ENCODE results near the gene BATF. TPM values are rescaled to one million over a fixed set of nuclear protein-coding genes. Genes with fewer than 3 reads are reported as not detected.

BATF gene
- polyA plus RNA-seq, 1 of the 3 experiments (the other 2 are of a cell fraction) = not detected

- no peak for TF ChIP-seq MAX (IDR thresholded peaks at IDR 0.05; ENCODE audit: low read depth)
- TF ChIP-seq EZH2phosphoT487 (IDR thresholded peaks at IDR 0.05; ENCODE audit: borderline replicate concordance, low read depth) = no peak
- TF ChIP-seq GATA2 (CRISPR knock-in tag; IDR thresholded peaks at IDR 0.05) = no peak
Observed at GRCh38 chr14:75531256-75531655, 9.0 kb downstream of the BATF start (continued).

- H3K27ac ChIP-seq (ENCODE audit: low read depth in 2 of 2, low read length in 1 of 2) = no peak overlapping the region
- no peak overlapping the region for H2AFZ ChIP-seq (ENCODE audit: low read depth)
- H3K27me3 ChIP-seq (ENCODE audit: insufficient read depth) = no peaks in the 10 kb centered on the region
- ChIA-PET CTCF (interaction anchor here (0.6 to 1.8 kb wide), 3 partner anchors 11 to 1472 kb away, joined by 4 to 5 read pairs (median 4); no protein-coding TSS in a partner anchor), POLR2A (no interaction called here)
- no peaks in the 10 kb centered on the region for H4K20me1 ChIP-seq (ENCODE audit: insufficient read depth)
- H3F3A ChIP-seq (replicated peaks; ENCODE audit: insufficient read depth) = peaks cover 6% of the 10 kb centered on the region
- H3K79me2 ChIP-seq (ENCODE audit: insufficient read depth) = no peaks in the 10 kb centered on the region
- H3K36me3 ChIP-seq (replicated peaks in 1 of 2; ENCODE audit: control insufficient read depth in 1 of 2, insufficient read depth in 2 of 2, low read length in 1 of 2) = no peaks in the 10 kb centered on the region
- TF ChIP-seq JUND (IDR thresholded peaks at IDR 0.05) = no peak
- 43% methylated on average over 5 of the region's 5 CpGs for WGBS (ENCODE audit: low lambda C conversion rate)
- H3K9me2 ChIP-seq = no peaks in the 10 kb centered on the region
- DNase-seq = no peak
- no peak overlapping the region for H3K9ac ChIP-seq
- H3K4me1 ChIP-seq (ENCODE audit: control insufficient read depth in 1 of 2, insufficient read depth in 2 of 2, low read depth in 1 of 2, low read length in 1 of 2) = peaks cover 0 to 9% of the 10 kb centered on the region in 2 experiments; a peak in 1 of 4 replicates
- H3K4me3 ChIP-seq (ENCODE audit: low read depth in 2 of 2, low read length in 1 of 2) = no peak overlapping the region
- H3K4me2 ChIP-seq = no peak overlapping the region
- no peaks in the 10 kb centered on the region for H3K9me3 ChIP-seq
Observed at GRCh38 chr14:75531660-75532317, 9.5 kb downstream of the BATF start.

GRCh38 chr14:75533791-75534555, 11.7 kb downstream of the BATF start:
- no peak for DNase-seq
- Histone ChIP-seq H3K27ac (ENCODE audit: low read depth in 2 of 2, low read length in 1 of 2) (no peak overlapping the region), H2AFZ (ENCODE audit: low read depth) (no peak overlapping the region), H3K4me2 (no peak overlapping the region), H3K9ac (no peak overlapping the region), H3K9me2 (no peaks in the 10 kb centered on the region), H3K4me1 (ENCODE audit: control insufficient read depth in 1 of 2, insufficient read depth in 2 of 2, low read depth in 1 of 2, low read length in 1 of 2) (peaks cover 0 to 9% of the 10 kb centered on the region in 2 experiments; a peak in 1 of 4 replicates), H4K20me1 (ENCODE audit: insufficient read depth) (no peaks in the 10 kb centered on the region), H3K4me3 (ENCODE audit: low read depth in 2 of 2, low read length in 1 of 2) (no peak overlapping the region), H3K27me3 (ENCODE audit: insufficient read depth) (no peaks in the 10 kb centered on the region), H3K9me3 (no peaks in the 10 kb centered on the region), H3K36me3 (replicated peaks in 1 of 2; ENCODE audit: control insufficient read depth in 1 of 2, insufficient read depth in 2 of 2, low read length in 1 of 2) (no peaks in the 10 kb centered on the region), H3K79me2 (ENCODE audit: insufficient read depth) (no peaks in the 10 kb centered on the region), H3F3A (replicated peaks; ENCODE audit: insufficient read depth) (peaks cover 6% of the 10 kb centered on the region)
- 73% methylated on average over 5 of the region's 5 CpGs for whole genome bisulfite sequencing (ENCODE audit: low lambda C conversion rate)
- POLR2A ChIA-PET = no interaction called here
- CTCF ChIA-PET = no interaction called here
- TF ChIP-seq IRF3 (IDR thresholded peaks at IDR 0.05; ENCODE audit: low read depth, low read length) = no peak
- TF ChIP-seq JUND (IDR thresholded peaks at IDR 0.05) = no peak
- TF ChIP-seq MEF2A (IDR thresholded peaks at IDR 0.05; ENCODE audit: borderline replicate concordance, low read depth) = no peak
- TF ChIP-seq FOSL2 (IDR thresholded peaks at IDR 0.05; ENCODE audit: borderline replicate concordance, low read depth) = no peak
- TF ChIP-seq RXRA (IDR thresholded peaks at IDR 0.05; ENCODE audit: borderline replicate concordance, low read depth) = no peak
- TF ChIP-seq PBX3 (IDR thresholded peaks at IDR 0.05) = no peak
- no peak for TF ChIP-seq USF2 (IDR thresholded peaks at IDR 0.05; ENCODE audit: borderline replicate concordance, low read depth, low read length)
- no peak for TF ChIP-seq MAX (IDR thresholded peaks at IDR 0.05; ENCODE audit: low read depth)
- TF ChIP-seq YY1 (IDR thresholded peaks at IDR 0.05; ENCODE audit: low read depth) = no peak
- TF ChIP-seq RFX5 (IDR thresholded peaks at IDR 0.05; ENCODE audit: low read length) = no peak
- no peak for TF ChIP-seq REST (IDR thresholded peaks at IDR 0.05; ENCODE audit: low read depth, low read length)
- no peak for TF ChIP-seq SMC3 (IDR thresholded peaks at IDR 0.05; ENCODE audit: low read depth, low read length)
- TF ChIP-seq RCOR1 (IDR thresholded peaks at IDR 0.05; ENCODE audit: low read length) = no peak
- no peak for TF ChIP-seq TEAD4 (IDR thresholded peaks at IDR 0.05; ENCODE audit: borderline replicate concordance, insufficient read depth)
